ENCODE results near the gene DNAJB1. TPM values are rescaled to one million over a fixed set of nuclear protein-coding genes. Genes with fewer than 3 reads are reported as not detected.
A peak's percentile ranks its signal among the peaks of the same experiment; 100 is the strongest.

Gene DNAJB1
- total and polyA plus RNA-seq, 2 of the 13 experiments (the other 11 are each of a cell fraction or from before 2014, with no cell fraction given): 87.5 to 97.3 TPM

DNA sequence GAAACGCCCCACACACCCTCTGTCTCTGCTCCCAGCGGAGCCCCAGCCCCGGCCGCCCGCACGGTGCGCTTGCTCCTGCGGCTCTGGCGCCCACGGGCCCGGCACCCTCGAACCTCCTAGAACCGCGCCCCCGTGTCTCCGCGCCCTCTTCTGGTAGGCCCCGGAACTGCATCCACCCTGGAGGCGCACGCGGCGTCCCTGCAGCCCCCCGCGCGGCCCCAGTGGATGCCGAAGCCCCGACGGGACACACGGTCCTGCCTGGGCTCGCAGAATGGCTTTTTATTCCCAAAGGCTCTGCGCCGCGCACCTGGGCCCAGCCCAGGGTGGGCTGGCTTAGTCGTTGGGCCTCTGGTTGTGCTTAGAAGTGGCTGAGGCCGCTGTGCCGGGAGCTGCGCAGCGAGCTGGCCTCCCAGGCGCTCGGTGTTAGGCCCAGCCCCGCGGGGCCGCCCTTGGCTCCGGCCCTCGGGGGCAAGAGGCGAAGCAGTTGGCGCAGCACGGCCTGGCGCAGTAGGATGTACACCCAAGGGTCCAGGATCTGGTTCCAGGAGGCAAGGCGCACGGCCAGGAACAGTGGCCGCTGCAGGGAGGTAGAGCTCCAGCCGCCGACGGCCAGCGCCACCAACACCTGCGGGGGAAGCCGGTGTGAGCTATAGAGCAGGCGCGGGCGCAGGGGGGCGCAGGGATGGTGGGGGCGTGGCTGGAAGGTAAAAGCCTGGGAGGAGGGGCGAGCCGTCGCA lies 45.8 kb downstream of the DNAJB1 start (continued):
- 0 out of 2 replicates have a peak, but pooled peaks have one; percentile 16 for TF ChIP-seq THRA (CRISPR knock-in tag; IDR thresholded peaks at IDR 0.05; ENCODE audit: borderline replicate concordance)
- peak; percentile 51 for TF ChIP-seq ZFX (CRISPR knock-in tag; IDR thresholded peaks at IDR 0.05; ENCODE audit: low read depth)
- TF ChIP-seq XRCC5 (optimal IDR thresholded peaks at IDR 0.05; ENCODE audit: low read length): peak; percentile 77
- no peak for TF ChIP-seq PRMT3 (CRISPR knock-in tag; IDR thresholded peaks at IDR 0.05; ENCODE audit: borderline replicate concordance, low read depth)
- TF ChIP-seq NR2C2 (CRISPR knock-in tag; IDR thresholded peaks at IDR 0.05; ENCODE audit: borderline replicate concordance): no peak
- TF ChIP-seq DNMT1 (CRISPR knock-in tag; IDR thresholded peaks at IDR 0.05): no peak
- 0 out of 2 replicates have a peak, but pooled peaks have one; percentile 26 for TF ChIP-seq SPEN (CRISPR knock-in tag; IDR thresholded peaks at IDR 0.05; ENCODE audit: low read depth)
- TF ChIP-seq, protein P1, sequence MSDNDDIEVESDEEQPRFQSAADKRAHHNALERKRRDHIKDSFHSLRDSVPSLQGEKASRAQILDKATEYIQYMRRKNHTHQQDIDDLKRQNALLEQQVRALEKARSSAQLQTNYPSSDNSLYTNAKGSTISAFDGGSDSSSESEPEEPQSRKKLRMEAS (IDR thresholded peaks at IDR 0.05): peak; percentile 79
- peak; percentile 58; the same call in 1 of the 2 replicates for TF ChIP-seq MXD1 (CRISPR knock-in tag; IDR thresholded peaks at IDR 0.05)
- TF ChIP-seq, protein P2, sequence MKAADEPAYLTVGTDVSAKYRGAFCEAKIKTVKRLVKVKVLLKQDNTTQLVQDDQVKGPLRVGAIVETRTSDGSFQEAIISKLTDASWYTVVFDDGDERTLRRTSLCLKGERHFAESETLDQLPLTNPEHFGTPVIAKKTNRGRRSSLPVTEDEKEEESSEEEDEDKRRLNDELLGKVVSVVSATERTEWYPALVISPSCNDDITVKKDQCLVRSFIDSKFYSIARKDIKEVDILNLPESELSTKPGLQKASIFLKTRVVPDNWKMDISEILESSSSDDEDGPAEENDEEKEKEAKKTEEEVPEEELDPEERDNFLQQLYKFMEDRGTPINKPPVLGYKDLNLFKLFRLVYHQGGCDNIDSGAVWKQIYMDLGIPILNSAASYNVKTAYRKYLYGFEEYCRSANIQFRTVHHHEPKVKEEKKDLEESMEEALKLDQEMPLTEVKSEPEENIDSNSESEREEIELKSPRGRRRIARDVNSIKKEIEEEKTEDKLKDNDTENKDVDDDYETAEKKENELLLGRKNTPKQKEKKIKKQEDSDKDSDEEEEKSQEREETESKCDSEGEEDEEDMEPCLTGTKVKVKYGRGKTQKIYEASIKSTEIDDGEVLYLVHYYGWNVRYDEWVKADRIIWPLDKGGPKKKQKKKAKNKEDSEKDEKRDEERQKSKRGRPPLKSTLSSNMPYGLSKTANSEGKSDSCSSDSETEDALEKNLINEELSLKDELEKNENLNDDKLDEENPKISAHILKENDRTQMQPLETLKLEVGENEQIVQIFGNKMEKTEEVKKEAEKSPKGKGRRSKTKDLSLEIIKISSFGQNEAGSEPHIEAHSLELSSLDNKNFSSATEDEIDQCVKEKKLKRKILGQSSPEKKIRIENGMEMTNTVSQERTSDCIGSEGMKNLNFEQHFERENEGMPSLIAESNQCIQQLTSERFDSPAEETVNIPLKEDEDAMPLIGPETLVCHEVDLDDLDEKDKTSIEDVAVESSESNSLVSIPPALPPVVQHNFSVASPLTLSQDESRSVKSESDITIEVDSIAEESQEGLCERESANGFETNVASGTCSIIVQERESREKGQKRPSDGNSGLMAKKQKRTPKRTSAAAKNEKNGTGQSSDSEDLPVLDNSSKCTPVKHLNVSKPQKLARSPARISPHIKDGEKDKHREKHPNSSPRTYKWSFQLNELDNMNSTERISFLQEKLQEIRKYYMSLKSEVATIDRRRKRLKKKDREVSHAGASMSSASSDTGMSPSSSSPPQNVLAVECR (CRISPR knock-in tag; IDR thresholded peaks at IDR 0.05; ENCODE audit: borderline replicate concordance): peak; percentile 25
- no peak for TF ChIP-seq ZNF180 (CRISPR knock-in tag; IDR thresholded peaks at IDR 0.05; ENCODE audit: borderline replicate concordance, low read depth)
- 0 out of 2 replicates have a peak, but pooled peaks have one; percentile 24 for TF ChIP-seq ATF2 (CRISPR knock-in tag; IDR thresholded peaks at IDR 0.05)
- TF ChIP-seq ZFY (CRISPR knock-in tag; IDR thresholded peaks at IDR 0.05): peak; percentile 50; the same call in 1 of the 2 replicates
- TF ChIP-seq U2AF2 (IDR thresholded peaks at IDR 0.05; ENCODE audit: low read depth, low read length): no peak
- no peak for TF ChIP-seq MBNL3 (CRISPR knock-in tag; conservative IDR thresholded peaks at IDR 0.05)
- peak; percentile 47; the same call in 1 of the 2 replicates for TF ChIP-seq FOXC1 (CRISPR knock-in tag; IDR thresholded peaks at IDR 0.05; ENCODE audit: borderline replicate concordance)
- peak; percentile 71; the same call in 1 of the 2 replicates for TF ChIP-seq NFKB2 (CRISPR knock-in tag; IDR thresholded peaks at IDR 0.05; ENCODE audit: borderline replicate concordance)
- TF ChIP-seq ZNF777 (CRISPR knock-in tag; IDR thresholded peaks at IDR 0.05): peak; percentile 87
- peak; percentile 72; the same call in 1 of the 2 replicates for TF ChIP-seq ZNF274 (CRISPR knock-in tag; IDR thresholded peaks at IDR 0.05)
- 0 out of 2 replicates have a peak, but pooled peaks have one; percentile 25 for TF ChIP-seq ERF (CRISPR knock-in tag; IDR thresholded peaks at IDR 0.05)
- TF ChIP-seq GABPB1 (CRISPR knock-in tag; IDR thresholded peaks at IDR 0.05): peak; percentile 62; the same call in 1 of the 2 replicates
